ENCODE measurements around the gene POLN. TPM values are rescaled to one million over a fixed set of nuclear protein-coding genes. Genes with fewer than 3 reads are reported as not detected.
"Not testable (repeated sequence)": the region's sequence is repeated elsewhere in the genome, so short reads cannot be mapped to it uniquely, and the experiment has no call there.

Gene POLN
- total RNA-seq, 4 donors from 2014 or later: 0.26 to 5.8 (median 5.5) TPM; not detected in 1

GRCh38 chr4:2172161-2172560, 69.8 kb downstream of the POLN start:
- intact Hi-C loops (cut with DNase I; ENCODE audit: low total_unique reads): no loop called here
- DNase-seq: no peak
- Histone ChIP-seq H3K27ac (no peak overlapping the region), H3K36me3 (no peaks in the 10 kb centered on the region), H3K27me3 (no peaks in the 10 kb centered on the region), H3K9me3 (no peaks in the 10 kb centered on the region), H3K4me3 (no peak overlapping the region), H3K4me1 (no peaks in the 10 kb centered on the region)
- no peak for TF ChIP-seq CTCF (IDR thresholded peaks at IDR 0.05)
- no peak for TF ChIP-seq POLR2A (IDR thresholded peaks at IDR 0.05)

- no peak for DNase-seq
- H3K27ac ChIP-seq: no peak overlapping the region
- no peak overlapping the region for H3K4me3 ChIP-seq
- no peaks in the 10 kb centered on the region for H3K36me3 ChIP-seq
- no peaks in the 10 kb centered on the region for H3K4me1 ChIP-seq
- TF ChIP-seq POLR2A (IDR thresholded peaks at IDR 0.05) (no peak), CTCF (IDR thresholded peaks at IDR 0.05) (no peak)
- H3K9me3 ChIP-seq: no peaks in the 10 kb centered on the region
- intact Hi-C loops (cut with DNase I; ENCODE audit: low total_unique reads): no loop called here
- H3K27me3 ChIP-seq: no peaks in the 10 kb centered on the region
These were observed 73.2 kb downstream of the POLN start for GRCh38 chr4:2168469-2169319.

GRCh38 chr4:2166253-2166652, 75.7 kb downstream of the POLN start:
- intact Hi-C loops (cut with DNase I; ENCODE audit: low total_unique reads): no loop called here
- no peaks in the 10 kb centered on the region for H3K9me3 ChIP-seq
- H3K27ac ChIP-seq: no peak overlapping the region
- H3K4me1 ChIP-seq: no peaks in the 10 kb centered on the region
- H3K36me3 ChIP-seq: no peaks in the 10 kb centered on the region
- H3K4me3 ChIP-seq: no peak overlapping the region
- no peak for DNase-seq
- TF ChIP-seq POLR2A (IDR thresholded peaks at IDR 0.05) (no peak), CTCF (IDR thresholded peaks at IDR 0.05) (no peak)
- no peaks in the 10 kb centered on the region for H3K27me3 ChIP-seq

- Histone ChIP-seq H3K4me3 (no peak overlapping the region), H3K27me3 (no peaks in the 10 kb centered on the region), H3K9me3 (no peaks in the 10 kb centered on the region), H3K27ac (no peak overlapping the region), H3K4me1 (no peaks in the 10 kb centered on the region), H3K36me3 (no peaks in the 10 kb centered on the region)
- TF ChIP-seq POLR2A (IDR thresholded peaks at IDR 0.05) (no peak), CTCF (IDR thresholded peaks at IDR 0.05) (no peak)
- no peak for DNase-seq
- intact Hi-C loops (cut with DNase I; ENCODE audit: low total_unique reads): no loop called here
These were observed 76.5 kb downstream of the POLN start for GRCh38 chr4:2165391-2165790.

DNA sequence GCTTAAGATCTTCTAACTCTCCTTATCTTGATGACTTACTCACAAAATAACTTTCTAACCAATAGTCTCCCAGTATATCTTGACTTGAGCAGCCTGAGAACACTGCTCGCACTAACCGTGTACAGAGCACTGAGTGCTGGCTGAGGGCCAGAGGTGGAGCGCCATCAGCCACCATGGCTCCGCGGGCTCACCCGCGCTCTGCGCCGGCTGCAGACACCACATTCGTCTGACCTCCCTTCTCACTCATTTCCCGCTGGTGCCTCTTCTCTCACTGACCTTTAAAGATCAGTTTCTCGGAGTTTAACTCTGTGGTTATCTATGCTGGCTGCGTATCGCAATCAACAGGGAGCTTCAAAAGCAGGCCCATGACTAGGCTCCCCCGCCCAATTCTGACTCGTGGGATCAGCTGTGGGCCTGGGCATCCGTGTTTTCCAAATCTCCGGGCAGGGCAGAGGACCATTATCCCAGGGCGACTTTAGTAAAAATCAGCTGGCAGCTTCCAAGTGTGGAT, 78.6 kb downstream of the POLN start:
- no peaks in the 10 kb centered on the region for H3K27me3 ChIP-seq
- no peaks in the 10 kb centered on the region for H3K4me1 ChIP-seq
- TF ChIP-seq POLR2A (IDR thresholded peaks at IDR 0.05) (no peak), CTCF (IDR thresholded peaks at IDR 0.05) (no peak)
- H3K4me3 ChIP-seq: no peak overlapping the region
- intact Hi-C loops (cut with DNase I; ENCODE audit: low total_unique reads): no loop called here
- no peak overlapping the region for H3K27ac ChIP-seq
- no peak for DNase-seq
- H3K9me3 ChIP-seq: no peaks in the 10 kb centered on the region
- H3K36me3 ChIP-seq: no peaks in the 10 kb centered on the region

GRCh38 chr4:2161092-2161703, 80.7 kb downstream of the POLN start:
- H3K27ac ChIP-seq; H3K27me3 ChIP-seq; H3K4me3 ChIP-seq; H3K4me1 ChIP-seq; DNase-seq; intact Hi-C loops (cut with DNase I; ENCODE audit: low total_unique reads); H3K36me3 ChIP-seq; H3K9me3 ChIP-seq: not testable (repeated sequence)

Measured in uterus (tissue), 4 donors.